HepG2 (cell line): Measurements from ENCODE around the gene TTLL6. TPM values are rescaled to one million over a fixed set of nuclear protein-coding genes. Genes with fewer than 3 reads are reported as not detected.
A peak's percentile ranks its signal among the peaks of the same experiment; 100 is the strongest.

Source experiments
- ATAC-seq: fragments of 200-7000 bp; cut with Tn5 transposase; 3 replicates; pipeline ENCODE4 v1.9.1; 2020; ENCODE audit warnings: mild to moderate bottlenecking, moderate library complexity
- BruUV-seq: library from RNA; stranded (reverse); fragments of 400-500 nt; replicated peaks from 2 replicates; lab custom pipeline; 2021; lab: Mats Ljungman, UMichigan
- CTCF ChIA-PET: fragments of 300-600 bp; formaldehyde crosslinking; extraction: SDS; loops from one replicate; lab custom pipeline; 2021; ENCODE audit warnings: low total read pairs, inconsistent platforms, low intra/inter-chr PET ratio; lab: Yijun Ruan, JAX
- POLR2A ChIA-PET: fragments of 350-600 bp; sonication (Branson Sonifier 250); formaldehyde crosslinking; loops from one replicate; lab custom pipeline; 2020; ENCODE audit warnings: antibody characterized with exemption, inconsistent platforms; lab: Yijun Ruan, JAX
- DNase-seq: peaks from one replicate; pipeline ENCODE4 v3.0.0-alpha.2; 2015; ENCODE audit warnings: low spot score
- FAIRE-seq: peaks from 3 replicates; lab custom pipeline; 2011; peaks lifted over from hg19 to GRCh38; lab: Jason Lieb, UNC
- H2AFZ ChIP-seq: one replicate; pipeline ENCODE4 v1.6.1; 2011; ENCODE audit warnings: low read length, inconsistent platforms
- H3K27ac ChIP-seq: fragments of 300-600 bp; 3 replicates; pipeline ENCODE4 v1.8.0; 2011; ENCODE audit warnings: mixed run types, mild to moderate bottlenecking, mixed read lengths, low read length, inconsistent platforms; ENCODE audit not compliant: insufficient read depth; ENCODE audit errors: extremely low read length
- H3K27me3 ChIP-seq, 2 experiments: fragments of 200-600 bp in 1 of 2; 2 replicates in 1 of 2; 3 replicates in 1 of 2; pipeline versions ENCODE4 v1.6.0 to v1.8.0; 2011; ENCODE audit warnings: low read length in 2 of 2, mild to moderate bottlenecking in 2 of 2, moderate library complexity in 2 of 2, inconsistent platforms in 1 of 2; ENCODE audit not compliant: insufficient read depth in 2 of 2, control insufficient read depth in 1 of 2
- H3K36me3 ChIP-seq, 2 experiments: fragments of 200-600 bp in 1 of 2; replicated peaks in 1 of 2; 2 replicates in 1 of 2; 3 replicates in 1 of 2; pipeline versions ENCODE4 v1.5.1 to v1.8.0; 2011; ENCODE audit warnings: low read length in 2 of 2, inconsistent platforms in 1 of 2; ENCODE audit not compliant: insufficient read depth in 2 of 2, control insufficient read depth in 1 of 2
- H3K4me1 ChIP-seq: 2 replicates; pipeline ENCODE4 v1.5.1; 2012; ENCODE audit warnings: low read length, inconsistent platforms; ENCODE audit not compliant: insufficient read depth
- H3K4me2 ChIP-seq: 2 replicates; pipeline ENCODE4 v1.6.0; 2011; ENCODE audit warnings: low read depth, low read length, inconsistent platforms
- H3K4me3 ChIP-seq, 3 experiments: fragments of 200-600 bp in 1 of 3; sonication (generic), shearing (Covaris generic) in 1 of 3; replicated peaks in 1 of 3; 2 replicates each; pipeline ENCODE4 v1.5.1; 2011 to 2016; ENCODE audit warnings: low read length in 3 of 3, inconsistent platforms in 2 of 3, low read depth in 2 of 3, mild to moderate bottlenecking in 2 of 3, control low read depth in 1 of 3, mixed read lengths in 1 of 3; ENCODE audit not compliant: insufficient read depth in 1 of 3
- H3K79me2 ChIP-seq: one replicate; pipeline ENCODE4 v1.6.1; 2011; ENCODE audit warnings: low read length, inconsistent platforms; ENCODE audit not compliant: insufficient read depth
- H3K9ac ChIP-seq: 2 replicates; pipeline ENCODE4 v1.6.0; 2011; ENCODE audit warnings: mild to moderate bottlenecking, low read depth, low read length, inconsistent platforms; ENCODE audit not compliant: insufficient read depth
- H3K9me3 ChIP-seq: 2 replicates; pipeline ENCODE4 v1.5.1; 2012; ENCODE audit warnings: mild to moderate bottlenecking, low read length
- H4K20me1 ChIP-seq: 2 replicates; pipeline ENCODE4 v1.6.0; 2011; ENCODE audit warnings: inconsistent platforms, mild to moderate bottlenecking, low read length, moderate library complexity; ENCODE audit not compliant: insufficient read depth
- ARNTL ChIP-seq: sonication (generic); formaldehyde crosslinking; IDR thresholded peaks from 2 replicates; pipeline ENCODE4 v1.4.0; 2020; ENCODE audit warnings: mild to moderate bottlenecking, missing genetic modification reagents
- CREB1 ChIP-seq, 2 experiments: fragments of 450-650 bp in 1 of 2; IDR thresholded peaks; 2 replicates each; pipeline ENCODE4 v1.6.1; 2016 to 2017; ENCODE audit warnings: control low read depth in 1 of 2, mild to moderate bottlenecking in 1 of 2, missing compliant biosample characterization in 1 of 2, missing genetic modification characterization in 1 of 2
- CTCF ChIP-seq: sonication (generic); formaldehyde crosslinking; IDR thresholded peaks from 2 replicates; pipeline ENCODE4 v1.5.0; 2020; ENCODE audit warnings: mild to moderate bottlenecking, missing genetic modification reagents, moderate library complexity
- JUND ChIP-seq: sonication (generic); formaldehyde crosslinking; IDR thresholded peaks from 2 replicates; pipeline ENCODE4 v1.8.0; 2022; ENCODE audit warnings: mild to moderate bottlenecking, missing genetic modification reagents
- KAT7 ChIP-seq: IDR thresholded peaks from 2 replicates; pipeline ENCODE4 v1.6.1; 2018; ENCODE audit warnings: borderline replicate concordance, missing compliant biosample characterization
- PRDM4 ChIP-seq: sonication (generic); formaldehyde crosslinking; IDR thresholded peaks from 2 replicates; pipeline ENCODE4 v1.9.0; 2021; ENCODE audit warnings: missing genetic modification reagents, borderline replicate concordance
- PRMT3 ChIP-seq: sonication (generic); formaldehyde crosslinking; IDR thresholded peaks from 2 replicates; pipeline ENCODE4 v1.8.1; 2022; ENCODE audit warnings: low read depth, mild to moderate bottlenecking, moderate library complexity, missing genetic modification reagents, borderline replicate concordance
- RELA ChIP-seq: sonication (generic); formaldehyde crosslinking; IDR thresholded peaks from 2 replicates; pipeline ENCODE4 v1.4.0; 2020; ENCODE audit warnings: missing genetic modification reagents
- SMYD3 ChIP-seq: sonication (generic); formaldehyde crosslinking; IDR thresholded peaks from 2 replicates; pipeline ENCODE4 v1.8.1; 2023; ENCODE audit warnings: mild to moderate bottlenecking, missing genetic modification reagents
- SOX13 ChIP-seq, 3 experiments: fragments of 450-650 bp in 1 of 3; sonication (generic) in 1 of 3; formaldehyde crosslinking in 1 of 3; IDR thresholded peaks in 2 of 3; conservative IDR thresholded peaks in 1 of 3; 2 replicates each; pipeline versions ENCODE4 v1.5.0 to v1.6.1; 2016 to 2020; ENCODE audit warnings: antibody characterized with exemption in 1 of 3, mild to moderate bottlenecking in 1 of 3, missing compliant biosample characterization in 1 of 3, missing genetic modification reagents in 1 of 3, moderate library complexity in 1 of 3
- TEAD3 ChIP-seq: optimal IDR thresholded peaks from 2 replicates; pipeline ENCODE3; 2016; ENCODE audit warnings: borderline replicate concordance
- TFDP2 ChIP-seq: sonication (generic); formaldehyde crosslinking; IDR thresholded peaks from 2 replicates; pipeline ENCODE4 v1.4.0; 2020; ENCODE audit warnings: missing genetic modification reagents
- TGIF2 ChIP-seq: IDR thresholded peaks from 2 replicates; pipeline ENCODE4 v1.6.1; 2016; ENCODE audit warnings: control low read depth, missing compliant biosample characterization
- WIZ ChIP-seq: sonication (generic); formaldehyde crosslinking; IDR thresholded peaks from 2 replicates; pipeline ENCODE4 v1.5.1; 2020; ENCODE audit warnings: mild to moderate bottlenecking, missing genetic modification reagents
- ZNF235 ChIP-seq: sonication (generic); formaldehyde crosslinking; IDR thresholded peaks from 2 replicates; pipeline ENCODE4 v1.8.1; 2023; ENCODE audit warnings: mild to moderate bottlenecking, missing genetic modification reagents, borderline replicate concordance
- ZNF510 ChIP-seq: sonication (generic); formaldehyde crosslinking; IDR thresholded peaks from 2 replicates; pipeline ENCODE4 v1.4.0; 2020; ENCODE audit warnings: low read depth, mild to moderate bottlenecking, missing genetic modification reagents
- ZNF7 ChIP-seq: IDR thresholded peaks from 2 replicates; pipeline ENCODE4 v1.6.1; 2016; ENCODE audit warnings: missing biosample characterization, missing genetic modification reagents
- WGBS: methylation state at CpG from one replicate; pipeline ENCODE4 v1.1.6; 2017; ENCODE audit warnings: low lambda C conversion rate; 5-methylcytosine and 5-hydroxymethylcytosine counted together
- in situ Hi-C: cut with HindIII; loops from 2 replicates; pipeline ENCODE4 v1.10.0; 2017; ENCODE audit warnings: low pct_unique_long_range_greater_than_20kb; ENCODE audit not compliant: extremely low pct_ligation_motif_present
- intact Hi-C: fragments of 100-400 bp; cut with micrococcal nuclease; formaldehyde crosslinking; loops from one replicate; pipeline ENCODE4 v1.10.0; 2022; ENCODE audit not compliant: unreplicated experiment
- polyA plus RNA-seq, 8 experiments: library from polyadenylated mRNA; depleted of rRNA in 3 of 8; stranded (reverse) in 7 of 8; unstranded in 1 of 8; fragments of >200 nt; fragmentation: Illumina TruSeq in 4 of 8; extraction: Trizol in 4 of 8; gene quantifications; 2 replicates each; pipeline versions ENCODE4 v1.2.1 to v1.2.3, GENCODE V29; 2011 to 2016; ENCODE audit warnings: low read depth in 4 of 8, missing spikeins in 1 of 8, mixed read lengths in 1 of 8; ENCODE audit not compliant: insufficient read depth in 1 of 8
- total RNA-seq, 5 experiments: library from RNA; depleted of rRNA; stranded (reverse); fragments of >200 nt; fragmentation: Illumina TruSeq; extraction: Trizol; gene quantifications; 2 replicates each; pipeline ENCODE4 v1.2.3, GENCODE V29; 2016; ENCODE audit warnings: low read depth in 1 of 5

TTLL6 gene
- total and polyA plus RNA-seq, 2 of the 13 experiments (the other 11 are each of a cell fraction or from before 2014, with no cell fraction given): 0.04 to 0.08 TPM

GRCh38 chr17:48792033-48792798 is 24.8 kb downstream of the TTLL6 start:
- no peak for ATAC-seq
- Histone ChIP-seq H3K4me2 (peak overlapping the region; percentile 94), H3K27ac (no peak overlapping the region), H3K36me3 (no peaks in the 10 kb centered on the region), H3K9ac (peak overlapping the region; percentile 57; the same call in 1 of the 2 replicates), H3K9me3 (no peaks in the 10 kb centered on the region), H4K20me1 (no peaks in the 10 kb centered on the region), H2AFZ (peak overlapping the region; percentile 78), H3K4me1 (peaks cover 70% of the 10 kb centered on the region), H3K4me3 (peak overlapping the region; percentile 34 to 70 (median 58)), H3K27me3 (peaks cover 1 to 11% of the 10 kb centered on the region in 2 experiments; a peak in 2 of 5 replicates), H3K79me2 (no peaks in the 10 kb centered on the region)
- FAIRE-seq: no peak
- WGBS: 1% methylated on average over 3 of the region's 3 CpGs
- intact Hi-C loops (no loop called here), in situ Hi-C loops (loop anchor here (5.0 kb wide), 1 partner anchor 120 kb away; no protein-coding TSS in a partner anchor)
- ChIA-PET POLR2A (interaction anchor here (1.4 kb wide), 1 partner anchor 100 kb away, joined by 5 read pairs; the partner anchor contains the start of gene ATP5MC1), CTCF (interaction anchor here (1.1 to 3.6 kb wide), 6 partner anchors 13 to 121 kb away, joined by 3 to 37 read pairs (median 15); partner anchors contain the start of gene PRAC2)
- no TSS peak for BruUV-seq
- DNase-seq: no peak
- TF ChIP-seq PRDM4 (CRISPR knock-in tag) (peak; percentile 98), TEAD3 (CRISPR knock-in tag) (peak; percentile 27), KAT7 (CRISPR knock-in tag) (0 out of 2 replicates have a peak, but pooled peaks have one; percentile 10), ZNF7 (CRISPR knock-in tag) (peak; percentile 37; the same call in 1 of the 2 replicates), TFDP2 (CRISPR knock-in tag) (no peak), RELA (CRISPR knock-in tag) (no peak), JUND (CRISPR knock-in tag) (peak; percentile 5; the same call in 1 of the 2 replicates), ZNF510 (CRISPR knock-in tag) (no peak), TGIF2 (CRISPR knock-in tag) (no peak), PRMT3 (CRISPR knock-in tag) (0 out of 2 replicates have a peak, but pooled peaks have one; percentile 15), SMYD3 (CRISPR knock-in tag) (no peak), ZNF235 (CRISPR knock-in tag) (no peak), SOX13 (IDR thresholded peaks at IDR 0.05) (no peak), SOX13 (CRISPR knock-in tag; conservative IDR thresholded peaks at IDR 0.05 in 1 of 2, IDR thresholded peaks at IDR 0.05 in 1 of 2) (peak in 1 of 2 experiments; percentile 45; a peak in 1 of 4 replicates), CTCF (CRISPR knock-in tag) (no peak), WIZ (CRISPR knock-in tag) (0 out of 2 replicates have a peak, but pooled peaks have one; percentile 4), ARNTL (CRISPR knock-in tag) (0 out of 2 replicates have a peak, but pooled peaks have one; percentile 29), CREB1 (IDR thresholded peaks at IDR 0.05) (no peak), CREB1 (CRISPR knock-in tag; IDR thresholded peaks at IDR 0.05) (no peak)
